ENCODE results near the gene SHFL.

Gene SHFL

DNA sequence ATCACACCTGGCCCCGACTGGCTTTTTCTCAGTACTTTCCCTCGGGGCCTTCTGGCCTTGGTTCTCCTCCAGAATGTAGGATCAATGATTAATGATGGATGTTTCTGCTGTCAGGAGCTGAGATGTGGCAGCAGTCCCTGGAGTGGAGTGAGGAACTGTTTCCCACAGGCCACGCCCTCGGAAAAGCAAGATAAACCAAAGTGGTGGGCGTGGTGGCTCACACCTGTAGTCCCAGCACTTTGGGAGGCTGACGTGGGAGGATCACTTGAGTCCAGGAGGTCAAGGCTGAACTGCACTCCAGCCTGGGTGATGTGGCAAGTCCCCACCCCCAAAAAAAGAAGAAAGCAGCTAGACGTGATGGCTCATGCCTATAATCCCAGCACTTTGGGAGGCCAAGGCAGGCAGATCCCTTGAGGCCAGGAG is 7.1 kb upstream of the SHFL start:
- in situ Hi-C loops (cut with HindIII; ENCODE audit: low pct_ligation_motif_present, low sequenced_read_pairs) = no loop called here
- TF ChIP-seq, protein P1, sequence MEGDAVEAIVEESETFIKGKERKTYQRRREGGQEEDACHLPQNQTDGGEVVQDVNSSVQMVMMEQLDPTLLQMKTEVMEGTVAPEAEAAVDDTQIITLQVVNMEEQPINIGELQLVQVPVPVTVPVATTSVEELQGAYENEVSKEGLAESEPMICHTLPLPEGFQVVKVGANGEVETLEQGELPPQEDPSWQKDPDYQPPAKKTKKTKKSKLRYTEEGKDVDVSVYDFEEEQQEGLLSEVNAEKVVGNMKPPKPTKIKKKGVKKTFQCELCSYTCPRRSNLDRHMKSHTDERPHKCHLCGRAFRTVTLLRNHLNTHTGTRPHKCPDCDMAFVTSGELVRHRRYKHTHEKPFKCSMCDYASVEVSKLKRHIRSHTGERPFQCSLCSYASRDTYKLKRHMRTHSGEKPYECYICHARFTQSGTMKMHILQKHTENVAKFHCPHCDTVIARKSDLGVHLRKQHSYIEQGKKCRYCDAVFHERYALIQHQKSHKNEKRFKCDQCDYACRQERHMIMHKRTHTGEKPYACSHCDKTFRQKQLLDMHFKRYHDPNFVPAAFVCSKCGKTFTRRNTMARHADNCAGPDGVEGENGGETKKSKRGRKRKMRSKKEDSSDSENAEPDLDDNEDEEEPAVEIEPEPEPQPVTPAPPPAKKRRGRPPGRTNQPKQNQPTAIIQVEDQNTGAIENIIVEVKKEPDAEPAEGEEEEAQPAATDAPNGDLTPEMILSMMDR (IDR thresholded peaks at IDR 0.05; ENCODE audit: low read depth, low read length, missing control alignments) = no peak
- no peak for DNase-seq

DNA sequence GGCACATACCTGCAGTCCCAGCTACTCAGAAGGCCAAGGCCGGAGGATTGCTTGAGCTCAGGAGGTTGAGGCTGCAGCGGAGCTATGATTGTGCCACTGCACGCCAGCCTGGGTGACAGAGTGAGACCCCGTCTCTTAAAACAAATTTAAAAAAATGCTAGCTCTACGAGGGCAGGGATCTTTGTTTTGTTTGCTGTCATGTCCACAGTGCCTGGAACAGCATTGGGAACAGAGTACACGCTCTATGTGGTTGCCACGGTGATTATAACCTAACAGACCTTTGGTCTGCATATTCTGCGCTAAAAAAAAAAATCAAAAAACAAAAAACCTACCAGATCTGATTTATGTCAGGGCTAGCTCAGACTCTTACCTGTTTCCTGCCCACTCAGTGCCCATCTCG is 2.2 kb upstream of the SHFL start:
- Histone ChIP-seq H3K36me3 (replicated peaks) (no peaks in the 10 kb centered on the region), H3K27me3 (replicated peaks) (no peaks in the 10 kb centered on the region), H3K27ac (no peak overlapping the region), H3K4me3 (ENCODE audit: low read depth, low read length) (no peak overlapping the region)
- TF ChIP-seq, protein P1 (IDR thresholded peaks at IDR 0.05; ENCODE audit: low read depth, low read length, missing control alignments) = no peak
- no peak for DNase-seq
- in situ Hi-C loops (cut with HindIII; ENCODE audit: low pct_ligation_motif_present, low sequenced_read_pairs) = no loop called here

More for the DNA sequence above, 7.1 kb upstream of the SHFL start:
- H3K27ac ChIP-seq = no peak overlapping the region
- no peaks in the 10 kb centered on the region for H3K36me3 ChIP-seq (replicated peaks)
- no peaks in the 10 kb centered on the region for H3K27me3 ChIP-seq (replicated peaks)
- H3K4me3 ChIP-seq (ENCODE audit: low read depth, low read length) = no peak overlapping the region

DNA sequence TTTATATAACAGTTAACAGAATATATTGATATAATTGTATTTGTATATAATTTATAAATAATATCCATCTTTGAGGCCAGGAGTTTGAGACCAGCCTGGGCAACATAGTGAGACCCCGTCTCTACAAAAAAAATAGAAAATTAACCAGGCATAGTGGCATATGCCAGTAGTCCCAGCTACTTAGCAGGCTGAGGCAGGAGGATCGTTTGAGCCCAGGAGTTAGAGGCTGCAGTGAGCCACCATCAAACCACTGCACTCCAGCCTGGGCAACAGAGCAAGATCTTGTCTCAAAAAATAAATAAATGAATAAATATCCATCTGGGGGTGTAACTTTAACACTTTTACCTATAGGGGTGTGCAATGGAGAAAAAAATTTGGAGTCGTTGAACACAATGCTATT is 1.3 kb upstream of the SHFL start:
- peaks cover 7% of the 10 kb centered on the region for H3K36me3 ChIP-seq (replicated peaks)
- in situ Hi-C loops (cut with HindIII; ENCODE audit: low pct_ligation_motif_present, low sequenced_read_pairs) = no loop called here
- TF ChIP-seq, protein P1 (IDR thresholded peaks at IDR 0.05; ENCODE audit: low read depth, low read length, missing control alignments) = no peak
- no peak for DNase-seq
- H3K27me3 ChIP-seq (replicated peaks) = no peaks in the 10 kb centered on the region
- no peak overlapping the region for H3K27ac ChIP-seq
- no peak overlapping the region for H3K4me3 ChIP-seq (ENCODE audit: low read depth, low read length)

DNA sequence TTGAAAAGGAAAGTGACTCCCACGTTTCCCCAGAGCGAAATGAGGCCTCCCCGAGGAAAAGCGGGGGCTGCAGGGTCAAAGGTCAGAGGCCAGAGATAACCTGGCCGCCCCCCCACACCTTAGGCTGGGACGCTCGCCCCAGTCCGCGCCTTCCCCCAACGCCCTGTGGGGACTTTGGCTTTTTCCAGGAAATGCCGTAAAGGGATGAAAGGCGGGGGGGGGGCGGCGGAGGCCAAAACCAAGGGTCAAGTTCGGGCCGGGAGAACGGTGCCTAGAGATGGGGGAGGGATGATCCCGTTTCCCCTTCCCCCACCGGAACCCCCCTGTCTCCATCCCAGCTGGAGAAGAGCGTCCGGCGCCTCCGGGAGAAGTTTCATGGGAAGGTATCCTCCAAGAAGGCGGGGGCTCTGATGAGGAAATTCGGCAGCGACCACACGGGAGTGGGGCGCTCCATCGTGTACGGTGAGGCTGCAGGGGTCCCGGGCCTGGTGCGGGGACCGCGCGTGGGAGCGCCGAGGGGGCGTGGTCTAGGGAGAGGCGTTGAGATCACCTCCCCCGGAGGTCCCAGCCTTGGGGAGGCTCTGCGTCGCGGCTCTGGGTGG is 575 bp downstream of the SHFL start:
- H3K27me3 ChIP-seq (replicated peaks) = no peaks in the 10 kb centered on the region
- in situ Hi-C loops (cut with HindIII; ENCODE audit: low pct_ligation_motif_present, low sequenced_read_pairs) = no loop called here
- H3K36me3 ChIP-seq (replicated peaks) = peaks cover 16% of the 10 kb centered on the region
- no peak overlapping the region for H3K27ac ChIP-seq
- H3K4me3 ChIP-seq (ENCODE audit: low read depth, low read length) = peak overlapping the region; percentile 81
- no peak for DNase-seq
- TF ChIP-seq, protein P1 (IDR thresholded peaks at IDR 0.05; ENCODE audit: low read depth, low read length, missing control alignments) = no peak

DNA sequence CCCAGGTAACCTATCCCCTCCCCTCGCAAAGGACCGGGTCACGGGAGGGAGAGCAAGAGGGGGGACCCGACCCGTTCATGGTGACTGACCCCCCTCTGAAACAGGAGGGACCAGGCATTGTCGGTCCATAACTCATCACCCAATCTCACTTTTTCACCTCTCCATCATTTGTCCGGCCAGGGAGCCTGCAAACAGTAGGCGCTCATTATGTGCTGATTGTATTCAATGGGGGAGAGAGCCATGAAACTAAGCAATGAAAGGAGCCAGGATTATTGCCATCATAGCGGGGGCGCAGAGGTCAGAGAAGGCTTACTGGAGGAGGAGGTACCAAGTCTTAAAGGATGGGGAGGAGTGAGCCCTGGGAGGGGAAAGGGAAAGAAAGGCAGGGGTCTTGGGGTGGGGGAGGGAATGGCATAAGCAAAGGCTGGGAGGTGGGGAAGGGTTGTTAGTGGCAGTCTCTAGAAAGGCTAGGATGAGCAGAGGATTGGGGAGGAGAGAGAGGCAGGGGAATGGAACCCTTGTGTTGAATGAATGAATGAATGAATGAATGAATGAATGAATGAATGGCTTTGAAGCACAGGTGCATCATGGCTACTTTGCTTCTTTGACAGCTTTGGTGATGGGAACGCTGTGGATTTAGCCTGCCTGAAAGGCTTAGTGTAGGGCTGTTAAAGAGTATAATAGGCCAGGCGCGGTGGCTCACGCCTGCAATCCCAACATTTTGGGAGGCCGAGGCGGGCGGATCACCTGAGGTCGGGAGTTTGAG is 1.4 kb downstream of the SHFL start:
- Histone ChIP-seq H3K4me3 (ENCODE audit: low read depth, low read length) (peak overlapping the region; percentile 81), H3K27ac (no peak overlapping the region)
- TF ChIP-seq, protein P1 (IDR thresholded peaks at IDR 0.05; ENCODE audit: low read depth, low read length, missing control alignments) = no peak

More for the DNA sequence above, 1.4 kb downstream of the SHFL start:
- H3K27me3 ChIP-seq (replicated peaks) = no peaks in the 10 kb centered on the region
- DNase-seq = no peak
- peaks cover 18% of the 10 kb centered on the region for H3K36me3 ChIP-seq (replicated peaks)
- in situ Hi-C loops (cut with HindIII; ENCODE audit: low pct_ligation_motif_present, low sequenced_read_pairs) = no loop called here

All from brain microvascular endothelial cell (primary cell).